Measurements from ENCODE around the gene BPIFB2.

Gene BPIFB2

DNA sequence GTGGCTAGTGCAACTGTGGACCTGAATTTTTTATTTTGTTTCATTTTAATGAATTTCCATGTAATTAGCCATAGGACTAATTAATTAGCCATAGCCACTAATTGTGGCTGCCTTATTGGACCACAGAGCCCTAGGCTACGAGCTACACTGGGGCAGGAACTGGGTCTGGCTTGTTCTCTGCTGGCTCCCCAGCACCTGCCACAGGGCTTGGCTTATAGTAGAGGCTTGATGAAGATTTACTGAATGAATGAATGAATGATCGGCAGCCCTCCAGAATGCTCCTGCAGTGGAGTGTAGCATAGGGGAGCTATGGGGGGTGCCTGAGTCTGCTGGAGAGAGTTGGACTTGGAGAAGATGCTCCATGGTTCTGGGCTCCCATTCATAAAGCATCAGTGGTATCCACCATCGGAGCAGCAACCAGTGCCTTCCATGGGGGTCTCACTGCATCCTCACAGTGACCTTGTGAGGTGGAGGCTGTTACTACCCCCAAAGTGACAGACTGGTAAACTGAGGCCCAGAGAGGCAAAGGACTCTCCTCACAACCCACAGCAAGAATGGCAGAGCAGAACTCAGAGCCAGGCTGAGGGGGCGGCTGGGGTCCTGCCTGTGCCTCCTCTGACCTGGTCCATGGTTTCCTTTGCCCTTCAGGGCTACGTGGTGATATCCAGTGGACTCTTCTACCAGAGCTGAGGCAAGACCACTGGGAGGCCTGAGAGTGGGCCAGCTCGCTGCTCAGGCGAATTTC is 15.4 kb downstream of the BPIFB2 start:
- DNase-seq = no peak

DNA sequence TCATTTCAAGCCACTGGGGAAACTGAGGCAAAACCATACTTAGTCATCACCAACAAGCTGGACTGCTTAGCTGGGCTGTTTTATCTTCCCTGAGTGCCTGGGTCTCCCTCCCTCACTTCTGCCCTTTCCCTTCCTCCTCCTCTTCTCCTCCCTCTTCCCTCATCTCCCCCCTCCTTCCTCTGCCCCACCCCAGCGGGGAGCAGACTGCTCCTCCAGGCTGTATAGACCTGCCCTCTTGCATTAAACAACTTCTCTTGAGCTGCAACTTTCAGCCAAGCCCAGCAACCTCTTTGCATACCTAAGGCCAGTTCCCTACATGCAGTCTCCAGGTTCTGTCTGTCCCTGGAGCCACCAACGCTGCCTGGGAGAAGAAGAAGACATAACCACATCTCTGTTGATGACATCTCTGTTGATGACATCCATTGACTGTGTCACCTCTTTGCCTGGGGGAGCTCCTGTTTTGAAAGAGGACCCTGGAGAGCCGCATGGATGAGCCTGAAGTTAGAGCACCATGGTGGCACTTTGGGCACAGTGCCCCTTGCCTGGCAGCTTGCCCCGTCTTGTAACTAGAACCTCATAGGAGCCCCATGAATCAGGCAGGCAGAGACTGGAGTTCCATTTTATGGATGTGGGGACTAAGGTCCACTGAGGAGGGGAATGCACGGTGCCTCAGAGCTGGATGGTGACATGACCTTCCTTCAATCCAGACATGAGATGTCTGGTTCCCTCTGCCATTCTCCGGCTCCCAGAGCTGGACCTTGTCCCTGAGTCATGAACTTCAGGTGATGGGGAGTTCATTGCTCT is 16.1 kb downstream of the BPIFB2 start:
- no peak for DNase-seq

DNA sequence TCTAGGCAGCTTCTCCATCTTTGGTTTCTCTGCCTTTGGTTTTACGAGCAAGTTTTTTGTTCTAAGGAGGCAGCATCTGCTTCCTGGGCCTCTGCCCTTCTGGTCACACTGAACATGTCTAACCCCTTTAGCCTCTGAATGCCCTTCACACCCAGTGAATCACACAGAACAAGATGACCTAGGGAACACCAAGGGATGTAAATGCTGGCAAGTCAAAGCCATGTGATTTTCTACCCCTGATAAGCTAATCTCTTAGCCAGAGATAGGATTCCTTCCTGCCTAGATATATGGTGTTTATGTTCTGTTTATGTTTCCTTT is 16.7 kb downstream of the BPIFB2 start:
- DNase-seq = no peak

DNA sequence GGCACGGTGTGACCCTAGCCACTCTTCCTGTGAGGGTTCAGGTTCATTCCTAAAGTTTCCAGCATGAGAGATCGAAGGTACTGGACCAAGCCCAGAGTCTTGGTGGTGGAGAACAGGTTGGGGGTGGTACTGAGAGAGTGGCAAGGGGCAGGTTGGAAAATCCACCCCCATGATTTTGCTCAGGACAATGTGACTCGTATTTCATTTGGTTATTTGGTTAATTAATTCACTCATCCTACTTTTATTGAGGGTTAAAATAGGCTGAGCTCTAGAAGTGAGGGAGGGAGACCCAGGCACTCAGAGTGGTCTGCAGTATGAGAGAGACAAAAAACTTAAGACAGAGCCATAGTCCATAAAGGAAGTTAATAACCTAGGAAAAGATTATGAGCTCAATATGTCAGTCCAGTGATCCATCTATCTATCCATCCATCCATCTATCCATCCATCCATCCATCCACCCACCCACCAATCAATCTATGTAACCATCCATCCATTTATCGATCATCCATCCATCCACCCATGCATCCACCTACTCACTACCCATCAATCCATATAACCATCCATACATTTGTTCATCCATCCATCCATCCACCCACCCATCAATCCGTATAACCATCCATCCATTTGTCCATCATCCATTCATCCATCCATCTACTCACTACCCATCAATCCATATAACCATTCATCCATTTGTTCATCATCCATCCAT is 17.3 kb downstream of the BPIFB2 start:
- DNase-seq = no peak

DNA sequence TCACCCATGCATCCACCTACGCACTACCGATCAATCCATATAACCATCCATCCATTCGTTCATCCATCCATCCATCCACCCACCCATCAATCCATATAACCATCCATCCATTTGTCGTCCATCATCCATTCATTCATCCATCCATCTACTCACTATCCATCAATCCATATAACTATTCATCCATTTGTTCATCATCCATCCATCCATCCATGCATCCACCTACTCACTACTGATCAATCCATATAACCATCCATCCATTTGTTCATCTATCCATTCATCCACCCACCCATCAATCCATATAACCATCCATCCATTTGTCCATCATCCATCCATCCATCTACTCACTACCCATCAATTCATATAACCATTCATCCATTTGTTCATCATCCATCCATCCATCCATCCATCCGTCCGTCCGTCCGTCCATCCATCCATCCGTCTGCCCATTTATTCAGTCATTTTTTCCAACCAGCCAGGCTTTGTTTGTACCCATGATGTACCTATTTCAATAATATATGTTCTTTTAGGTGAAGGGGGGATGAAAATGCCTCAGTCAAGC is 17.9 kb downstream of the BPIFB2 start:
- DNase-seq = no peak

DNA sequence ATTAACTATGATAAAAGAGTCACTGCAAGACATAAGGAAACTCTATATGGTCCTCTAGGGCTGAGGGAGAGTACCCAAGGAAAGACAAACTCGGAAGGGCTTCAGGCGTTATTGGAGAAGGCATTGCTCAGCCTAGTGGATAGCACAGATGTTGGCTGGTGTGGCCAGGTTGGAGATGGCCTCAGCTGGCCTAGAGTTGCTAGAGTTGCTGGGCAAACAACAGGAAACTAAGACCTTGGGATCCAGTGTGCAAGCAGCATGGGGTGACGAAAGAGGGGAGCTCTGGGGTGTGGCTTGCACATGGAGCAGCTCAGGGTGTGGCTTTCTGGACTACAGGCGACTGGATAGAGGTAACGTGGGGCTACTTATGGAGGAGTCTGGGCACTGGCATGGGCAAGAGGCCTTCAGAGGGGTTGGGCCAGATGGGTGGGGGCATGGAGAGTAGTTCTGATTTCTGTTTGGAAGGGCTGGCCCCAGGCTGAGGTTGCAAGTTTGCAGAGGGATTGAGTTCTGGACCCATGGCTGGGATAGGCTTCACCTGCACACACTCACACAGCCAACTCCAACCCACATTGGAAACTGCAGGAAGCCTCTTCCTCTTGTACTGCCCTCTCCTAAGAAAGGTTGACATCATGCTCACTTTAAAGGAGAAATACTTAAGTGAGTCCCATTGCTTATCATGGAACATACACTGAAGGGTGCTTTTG is 18.7 kb downstream of the BPIFB2 start:
- no peak for DNase-seq

DNA sequence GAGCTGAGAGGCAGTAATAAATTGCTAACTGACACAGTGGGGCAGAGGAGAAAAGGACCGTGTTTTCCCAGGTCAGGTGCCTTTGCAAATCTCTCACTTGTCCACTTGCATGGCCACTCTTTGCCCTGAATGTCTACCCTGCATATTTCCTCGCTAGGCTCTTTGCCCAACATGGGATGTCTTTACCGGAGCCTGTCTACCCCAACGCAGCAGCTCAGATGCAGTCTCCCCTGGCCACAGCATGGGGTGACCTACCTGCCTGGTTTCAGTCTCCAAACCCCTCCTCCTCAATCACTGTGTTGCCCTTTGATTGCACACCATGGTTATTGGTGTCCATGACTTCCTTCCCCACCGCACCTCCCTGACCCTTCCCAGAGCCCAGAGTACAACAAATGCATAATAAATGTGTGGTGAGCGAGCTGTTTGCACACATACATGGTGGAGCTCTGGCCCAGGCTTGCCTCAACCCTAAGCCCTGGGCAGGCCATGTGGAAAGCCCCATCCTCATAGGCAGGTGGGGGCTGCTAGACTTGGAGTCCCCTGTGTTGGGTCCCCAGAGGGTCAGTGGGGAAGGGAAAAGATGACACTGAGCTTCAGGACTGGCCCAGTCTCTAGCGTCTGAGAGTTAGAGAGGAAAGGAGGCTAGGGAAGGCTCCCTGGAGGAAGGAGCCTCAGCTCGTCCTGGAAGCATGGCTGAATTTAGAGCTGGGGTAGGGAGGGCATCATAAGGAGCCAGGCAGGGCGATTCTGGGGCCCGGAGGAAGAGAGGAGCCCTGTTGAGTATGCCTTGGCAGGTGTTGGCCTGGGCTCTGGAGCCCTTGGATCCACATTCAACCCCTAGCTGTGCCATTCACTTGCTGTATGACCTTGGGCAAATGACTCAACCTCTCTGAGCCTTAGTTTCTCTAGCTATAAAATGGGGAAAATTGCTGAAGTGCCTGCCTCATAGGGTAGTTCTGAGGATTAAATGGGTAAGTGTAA is 19.6 kb downstream of the BPIFB2 start:
- DNase-seq = no peak

DNA sequence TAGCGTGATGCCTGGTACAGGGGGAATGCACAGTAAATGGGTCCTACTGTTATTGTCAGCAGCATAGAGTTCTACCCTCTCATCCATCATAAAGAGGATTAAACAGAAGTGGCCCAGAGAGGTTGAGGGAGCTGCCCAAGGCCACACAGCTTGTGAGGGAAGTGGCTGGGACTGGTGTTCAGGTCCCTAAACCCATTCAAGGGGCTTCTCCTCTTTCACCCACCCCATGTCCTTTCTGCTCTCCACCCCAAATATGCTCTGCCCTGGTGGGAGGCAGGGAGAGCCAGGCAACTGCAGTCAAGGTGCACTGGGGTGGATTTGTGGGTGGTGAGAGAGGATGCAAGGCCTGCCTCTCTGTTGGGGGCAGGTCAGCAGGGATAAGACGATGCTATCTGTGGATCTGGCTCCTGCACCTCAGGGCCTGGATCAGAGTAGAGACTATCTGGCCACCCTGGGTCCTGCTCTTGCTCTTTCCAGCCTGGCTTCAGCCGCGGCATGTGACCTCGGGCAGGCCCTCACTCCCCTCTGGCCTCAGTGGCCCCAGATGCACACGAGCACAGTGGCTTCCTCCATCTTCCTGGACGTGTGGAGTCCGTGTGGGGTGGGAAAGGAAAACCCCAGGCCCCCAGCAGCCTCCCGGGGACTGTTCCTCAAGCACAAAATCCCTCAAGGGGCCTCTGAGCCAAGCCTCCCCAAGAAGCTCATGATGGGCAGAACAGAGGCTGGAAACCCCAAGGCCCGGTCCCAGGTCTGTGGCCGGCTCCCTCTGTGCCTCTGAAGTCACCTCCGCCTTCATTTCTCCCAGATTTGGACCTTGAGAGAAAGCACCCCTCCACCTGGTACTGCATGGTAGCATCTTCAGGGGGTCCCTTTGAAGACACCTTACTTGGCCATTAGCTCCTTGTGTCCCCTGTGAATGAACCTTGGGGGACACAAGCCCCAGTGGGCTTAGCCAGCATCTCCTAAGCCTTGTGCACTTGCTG is 20.6 kb downstream of the BPIFB2 start:
- DNase-seq = no peak

DNA sequence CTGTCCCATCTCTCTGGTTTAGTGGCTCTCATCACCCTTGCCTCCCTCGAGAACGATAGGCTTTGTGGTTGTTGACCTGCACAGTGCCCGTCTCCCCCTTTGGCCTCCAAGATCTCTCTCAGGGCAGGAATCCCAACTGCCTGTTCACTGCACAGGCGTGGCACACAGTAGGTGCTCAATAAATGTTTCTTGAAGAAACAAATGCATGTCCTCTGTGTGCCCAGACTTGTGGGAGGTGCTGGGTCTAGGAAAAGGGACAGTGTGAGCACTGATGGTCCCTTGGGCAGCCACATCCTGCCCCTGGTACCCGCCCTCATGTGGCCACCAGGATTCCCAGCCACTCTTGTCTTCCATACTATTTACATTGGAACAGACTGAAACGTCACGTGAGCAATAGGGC is 21.4 kb downstream of the BPIFB2 start:
- no peak for DNase-seq

DNA sequence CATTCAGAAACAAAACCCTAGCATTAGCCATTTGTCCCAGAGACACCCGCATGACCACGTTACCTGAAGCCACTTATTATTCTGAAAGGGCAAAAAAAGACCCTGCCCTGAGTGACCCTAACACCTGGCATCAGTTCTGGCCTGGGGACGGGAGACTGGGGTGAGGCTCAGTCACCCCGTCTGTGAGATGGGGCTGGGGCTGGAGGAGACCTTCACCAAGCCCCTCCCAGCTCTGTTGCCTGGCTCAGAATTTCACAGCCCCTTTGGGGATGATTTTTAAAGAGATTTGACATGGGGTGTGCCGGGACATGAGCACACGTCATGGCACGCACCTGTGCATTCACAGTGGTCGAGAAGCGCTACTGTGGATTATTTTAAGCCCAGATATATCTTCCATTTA is 22.6 kb downstream of the BPIFB2 start:
- DNase-seq = no peak

DNA sequence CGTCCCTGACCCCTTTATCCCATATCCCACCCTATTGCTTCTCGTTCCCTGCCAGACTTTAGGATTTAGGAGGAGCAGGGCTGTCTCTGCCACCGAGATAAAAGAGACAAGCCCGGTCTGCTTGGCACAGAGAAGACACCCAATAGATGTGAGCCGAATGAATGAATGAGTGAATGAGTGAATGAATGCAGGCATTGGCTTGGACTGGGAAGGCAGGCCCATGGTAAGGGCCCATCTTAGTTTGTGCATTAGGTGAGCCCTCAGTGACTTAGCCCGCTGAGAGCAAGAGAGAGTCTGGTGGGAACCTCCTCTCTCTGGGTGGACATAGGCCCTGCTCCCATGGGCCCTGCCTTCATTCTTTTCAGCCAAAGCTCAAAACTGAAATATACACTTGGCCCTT is 23.1 kb downstream of the BPIFB2 start:
- DNase-seq = no peak

DNA sequence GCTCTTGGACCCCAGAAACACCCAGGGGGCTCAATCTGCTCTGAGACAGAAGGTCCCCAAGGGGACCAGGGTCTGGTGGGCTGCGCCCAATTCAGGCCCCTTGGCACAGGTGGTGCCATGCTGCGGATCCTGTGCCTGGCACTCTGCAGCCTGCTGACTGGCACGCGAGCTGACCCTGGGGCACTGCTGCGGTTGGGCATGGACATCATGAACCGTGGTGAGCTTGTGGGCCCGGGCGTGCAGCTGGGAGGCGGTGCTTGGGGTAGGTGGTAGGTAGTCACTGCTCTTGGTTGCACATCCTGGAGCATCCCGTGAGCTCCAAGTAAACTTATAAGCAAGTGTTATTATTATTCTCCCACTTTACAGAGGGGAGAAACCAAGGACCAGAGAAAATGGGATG is 24.0 kb downstream of the BPIFB2 start, which contains the start of gene BPIFB6:
BPIFB6 (plus strand) TSS at position 118 of the 400 bp plus-strand sequence; CDS start at position 118, 0 bp downstream.
- no peak for DNase-seq

DNA sequence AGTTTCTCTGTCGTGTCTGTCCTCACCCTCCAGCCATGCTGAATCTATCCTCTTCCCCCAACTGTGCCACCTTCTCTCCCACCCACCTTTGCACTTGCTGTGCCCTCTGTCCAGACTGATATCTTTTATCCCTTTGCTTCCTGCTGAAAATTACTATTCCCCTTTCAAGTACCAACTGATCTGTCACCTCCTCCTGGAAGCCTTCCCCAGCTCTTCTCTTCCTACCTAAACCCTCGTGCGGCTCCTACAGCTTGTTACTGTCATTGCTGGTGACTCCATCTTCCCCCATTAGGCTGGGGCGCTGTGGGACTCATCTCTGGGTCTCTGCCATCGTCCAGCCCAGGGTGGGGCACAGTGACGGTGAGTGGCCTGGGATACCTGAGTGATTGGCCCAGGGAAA is 25.1 kb downstream of the BPIFB2 start:
- DNase-seq = no peak

DNA sequence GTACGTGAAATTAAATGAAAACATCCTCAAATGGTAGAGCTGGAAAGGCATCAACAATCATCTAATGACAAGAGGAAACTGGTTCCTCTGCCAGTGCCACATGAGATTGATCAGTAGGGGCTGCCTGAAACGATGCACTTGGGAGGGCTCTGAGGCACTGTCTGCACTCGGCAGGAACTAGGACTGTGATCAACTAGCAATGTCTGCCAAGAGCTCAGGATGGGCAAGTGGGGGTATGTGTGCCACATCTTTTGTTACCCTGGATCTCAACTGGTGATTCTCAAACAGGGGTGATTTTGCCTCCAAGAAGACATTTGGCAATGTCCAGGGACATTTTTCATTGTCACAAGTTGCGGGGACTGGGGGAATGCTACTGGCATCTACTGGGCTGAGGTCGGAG is 25.9 kb downstream of the BPIFB2 start:
- no peak for DNase-seq

DNA sequence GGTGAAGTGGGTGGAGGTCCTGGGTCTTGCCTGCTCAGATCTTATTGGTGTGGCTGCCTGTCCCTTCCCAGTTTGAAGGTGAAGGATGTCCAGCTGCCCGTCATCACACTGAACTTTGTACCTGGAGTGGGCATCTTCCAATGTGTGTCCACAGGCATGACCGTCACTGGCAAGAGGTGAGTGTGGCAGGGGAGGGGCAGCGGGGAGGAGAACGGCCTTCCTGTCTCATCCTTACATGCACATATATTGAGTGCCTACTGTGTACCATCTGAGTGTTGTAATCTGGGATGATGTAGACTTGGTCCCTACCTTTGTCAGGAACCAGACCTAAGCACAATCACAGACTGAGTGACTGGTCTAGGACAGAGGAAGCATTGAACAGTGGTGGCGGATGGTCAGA is 26.6 kb downstream of the BPIFB2 start:
- no peak for DNase-seq

DNA sequence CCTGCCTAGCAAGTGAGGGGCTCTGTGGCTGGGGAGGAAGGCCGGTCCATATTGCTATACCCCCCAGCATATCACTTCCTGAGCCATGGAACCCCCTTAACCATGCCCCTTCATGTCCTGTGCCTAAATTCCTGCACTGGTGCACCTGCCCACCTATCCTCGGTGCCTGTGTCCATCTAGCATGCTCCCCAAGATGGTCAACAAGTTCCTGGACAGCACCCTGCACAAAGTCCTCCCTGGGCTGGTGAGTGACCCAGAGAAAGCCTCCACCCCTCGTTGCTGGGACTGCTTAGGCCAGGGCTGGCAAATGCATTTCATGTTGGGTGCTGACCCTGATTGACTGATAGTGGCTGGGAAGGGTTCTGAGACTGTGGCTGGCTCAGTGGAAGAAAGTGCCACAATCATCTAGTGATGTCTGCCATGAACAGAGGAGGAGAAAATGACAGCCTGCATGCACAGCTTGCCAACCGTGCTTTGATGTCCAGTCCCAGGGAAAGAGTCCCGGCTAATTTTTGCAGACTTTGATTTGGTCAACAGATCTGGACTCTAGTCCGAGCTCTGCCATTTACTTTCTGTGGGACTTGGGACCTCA is 27.5 kb downstream of the BPIFB2 start:
- DNase-seq = no peak

DNA sequence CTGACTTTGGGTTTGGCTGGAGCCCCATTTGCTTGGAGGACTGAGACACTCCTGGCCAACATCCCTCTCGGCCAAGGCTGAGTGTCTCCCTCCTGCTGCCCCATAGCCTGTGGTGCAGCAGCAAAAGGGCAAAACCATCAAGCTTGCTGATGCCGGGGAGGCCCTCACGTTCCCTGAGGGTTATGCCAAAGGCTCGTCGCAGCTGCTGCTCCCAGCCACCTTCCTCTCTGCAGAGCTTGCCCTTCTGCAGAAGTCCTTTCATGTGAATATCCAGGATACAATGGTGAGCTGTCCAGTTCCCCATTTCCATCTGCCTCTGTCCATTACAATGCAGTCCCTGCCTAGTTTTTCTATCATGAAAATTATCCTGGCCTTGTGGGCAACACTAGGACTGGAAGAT is 30.0 kb downstream of the BPIFB2 start:
- DNase-seq = no peak

DNA sequence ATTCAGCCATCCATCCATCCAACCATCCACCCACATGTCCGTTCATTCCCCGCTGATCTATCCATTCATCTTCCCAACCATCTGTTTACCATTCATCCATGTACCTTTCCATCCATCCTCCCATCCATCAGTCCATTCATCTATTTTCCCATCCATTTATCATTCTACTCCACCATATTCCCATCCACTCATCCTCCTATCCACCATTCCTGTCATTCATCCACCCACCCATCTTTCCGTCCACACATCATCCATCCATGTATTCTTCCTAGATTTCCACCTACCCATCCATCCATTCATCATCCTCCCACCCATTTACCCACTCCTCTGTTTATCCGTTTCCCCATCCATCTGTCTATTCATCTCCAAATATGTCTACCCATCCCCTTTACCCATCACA is 30.7 kb downstream of the BPIFB2 start:
- DNase-seq = no peak

DNA sequence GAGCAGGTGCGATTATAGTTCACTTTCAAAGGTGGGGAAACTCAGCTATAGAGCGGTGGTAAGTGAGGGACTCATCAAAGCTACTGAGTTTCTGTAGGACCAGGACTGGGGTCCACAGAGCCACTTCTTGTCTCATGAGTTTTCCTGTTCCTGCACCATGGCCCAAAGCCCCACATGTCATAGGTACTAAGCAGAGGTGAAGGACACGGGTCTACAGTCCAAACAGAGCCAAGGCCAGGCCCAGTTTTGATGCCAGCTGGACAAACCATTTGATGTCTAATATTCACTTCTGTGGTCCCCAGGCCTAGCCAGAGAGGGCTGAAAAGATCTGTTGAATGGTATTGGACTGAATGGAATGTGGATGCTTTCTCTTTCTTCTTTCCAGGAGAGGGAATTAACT is 34.9 kb downstream of the BPIFB2 start:
- DNase-seq = no peak
